GM18502 (cell line): ENCODE measurements around the gene P2RX3.
A peak's percentile ranks its signal among the peaks of the same experiment; 100 is the strongest.
"Not testable (repeated sequence)": the region's sequence is repeated elsewhere in the genome, so short reads cannot be mapped to it uniquely, and the experiment has no call there.

Source experiments
- ATAC-seq: cut with Tn5 transposase; IDR thresholded peaks from one replicate; pipeline ENCODE4 v1.9.1; 2021; ENCODE audit warnings: mild to moderate bottlenecking; ENCODE audit not compliant: unreplicated experiment, poor library complexity

P2RX3 gene

DNA sequence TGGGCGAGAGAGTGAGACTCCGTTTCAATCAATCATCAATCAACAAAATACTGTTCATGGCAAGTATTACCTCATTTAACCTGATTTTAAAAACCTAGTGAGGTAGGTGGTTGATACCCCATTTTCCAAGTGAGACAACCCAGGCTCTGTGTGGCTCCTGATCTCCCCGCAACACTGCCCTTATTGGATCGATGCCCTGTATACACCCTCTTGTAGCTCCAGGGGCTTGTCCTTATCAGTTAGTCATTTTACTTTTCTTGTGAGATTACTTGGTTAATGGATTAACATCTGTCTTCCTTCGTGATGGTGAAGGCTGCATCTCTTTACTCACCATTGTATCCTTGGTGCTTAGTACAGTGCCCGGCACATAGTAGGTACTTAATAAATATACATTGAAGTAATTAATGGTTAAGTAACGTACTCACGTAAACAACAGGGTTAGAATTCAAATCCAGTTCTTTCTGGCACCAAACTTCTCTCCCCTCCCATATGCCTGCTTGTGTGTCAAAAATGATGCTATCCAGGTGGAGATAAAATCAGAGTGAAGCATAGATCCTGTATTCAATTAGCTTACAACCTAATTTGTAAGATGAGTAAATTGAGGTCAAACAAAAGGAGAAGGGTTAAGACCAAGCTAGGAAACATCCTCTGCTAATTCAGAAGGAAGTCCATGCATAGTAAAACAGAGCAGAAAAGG lies 54.1 kb downstream of the P2RX3 start:
- no peak for ATAC-seq

DNA sequence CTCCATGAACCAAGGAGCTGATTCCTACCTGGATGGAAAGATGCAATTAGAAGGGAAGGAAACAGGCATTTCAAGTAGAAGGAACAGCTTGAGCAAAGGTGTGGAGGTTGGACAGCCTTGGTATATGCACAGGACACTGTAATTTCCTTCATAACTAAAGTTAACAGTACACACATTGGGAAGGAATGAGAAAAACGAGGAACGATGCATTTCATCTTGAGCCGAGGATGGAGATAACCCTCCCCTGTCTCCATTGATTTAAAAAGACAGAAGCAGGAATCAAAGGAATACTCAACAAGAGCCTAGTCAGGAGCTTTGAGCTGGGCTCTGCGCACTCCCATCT lies 54.6 kb downstream of the P2RX3 start:
- no peak for ATAC-seq

DNA sequence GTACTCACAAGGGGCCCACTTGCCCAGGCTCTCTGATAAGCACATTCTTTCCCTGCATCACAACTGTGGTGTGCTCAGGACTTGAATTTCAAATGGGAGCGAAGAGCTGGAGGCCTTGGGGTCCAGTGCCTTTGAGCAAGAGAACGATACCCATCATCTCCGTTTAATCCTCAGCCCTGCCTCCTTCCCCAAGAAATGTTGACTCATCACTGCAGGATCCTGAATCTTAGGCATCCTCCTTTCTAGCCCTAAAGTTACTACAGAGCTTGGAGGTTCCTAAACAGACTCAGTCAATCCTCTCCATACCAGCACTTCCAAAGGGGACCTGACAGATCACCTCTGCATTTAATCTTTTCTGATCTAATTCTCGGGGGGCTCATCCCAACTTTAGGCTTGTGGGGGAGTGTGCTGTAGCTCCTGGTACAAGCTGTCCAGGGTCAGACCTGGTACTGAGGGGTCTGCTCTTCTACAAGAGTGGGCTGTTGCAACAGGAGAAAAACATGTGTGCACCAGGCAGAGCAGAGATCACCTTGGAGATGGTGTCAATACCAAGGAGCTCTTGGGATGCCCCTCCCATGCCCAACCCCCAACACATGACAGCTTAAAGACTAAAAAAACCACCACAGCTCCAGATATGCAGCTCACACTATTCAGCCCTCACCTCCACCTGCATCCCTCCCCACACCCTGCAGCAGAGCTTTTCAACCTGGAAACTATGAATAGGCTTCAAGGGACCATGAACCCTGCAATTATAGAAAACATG lies 56.2 kb downstream of the P2RX3 start:
- no peak for ATAC-seq

DNA sequence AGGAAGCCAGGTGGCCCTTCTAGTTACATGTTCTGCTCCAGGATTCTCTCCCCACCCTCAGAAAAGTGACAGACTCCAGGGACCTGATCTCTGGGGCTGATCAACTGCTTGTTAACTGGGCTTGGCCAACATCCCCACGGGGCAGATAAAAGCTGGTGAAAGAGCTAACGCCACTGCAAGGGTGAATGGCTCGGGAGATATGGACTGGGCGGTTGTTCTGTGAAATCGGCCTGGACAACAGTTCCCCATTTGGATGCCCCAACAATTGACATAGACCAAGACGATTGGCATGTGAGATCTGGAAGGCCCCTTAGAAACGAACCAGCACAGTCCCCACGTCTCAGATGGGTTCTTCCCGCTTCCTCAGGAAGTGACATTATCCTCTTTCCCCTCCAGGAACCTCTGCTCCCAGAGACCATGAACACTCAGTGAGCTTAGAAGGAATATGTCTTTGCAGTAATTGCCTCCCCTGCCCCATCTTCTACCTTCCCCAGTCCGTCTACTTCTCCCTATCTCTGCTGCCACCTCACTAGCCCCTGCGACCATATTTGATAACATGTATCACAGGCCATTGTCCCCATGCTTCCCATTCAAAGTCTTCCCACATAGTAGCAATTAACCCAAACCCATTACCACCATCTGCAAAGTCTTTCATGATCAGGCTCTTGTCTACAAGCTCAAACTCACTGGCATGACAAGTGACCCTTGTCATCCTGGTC lies 57.9 kb downstream of the P2RX3 start:
- no peak for ATAC-seq

DNA sequence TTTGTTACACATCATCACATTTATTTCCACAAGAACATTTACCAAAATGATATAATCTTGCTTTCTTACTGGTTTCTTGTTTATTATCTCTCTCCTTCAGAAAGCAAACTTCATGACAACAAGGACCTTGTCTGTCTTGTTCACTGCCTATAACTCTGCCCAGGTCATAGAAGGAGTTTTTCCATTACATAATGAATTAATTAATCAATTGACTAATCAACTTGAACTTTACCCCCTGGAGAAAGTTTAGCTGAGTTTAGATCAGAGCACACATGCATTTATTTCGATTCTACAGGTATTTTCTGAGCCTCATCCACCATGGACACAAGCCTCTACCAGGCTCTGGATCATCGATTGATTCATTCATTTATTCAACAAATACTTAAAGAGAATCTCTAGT lies 58.6 kb downstream of the P2RX3 start:
- ATAC-seq: no peak

DNA sequence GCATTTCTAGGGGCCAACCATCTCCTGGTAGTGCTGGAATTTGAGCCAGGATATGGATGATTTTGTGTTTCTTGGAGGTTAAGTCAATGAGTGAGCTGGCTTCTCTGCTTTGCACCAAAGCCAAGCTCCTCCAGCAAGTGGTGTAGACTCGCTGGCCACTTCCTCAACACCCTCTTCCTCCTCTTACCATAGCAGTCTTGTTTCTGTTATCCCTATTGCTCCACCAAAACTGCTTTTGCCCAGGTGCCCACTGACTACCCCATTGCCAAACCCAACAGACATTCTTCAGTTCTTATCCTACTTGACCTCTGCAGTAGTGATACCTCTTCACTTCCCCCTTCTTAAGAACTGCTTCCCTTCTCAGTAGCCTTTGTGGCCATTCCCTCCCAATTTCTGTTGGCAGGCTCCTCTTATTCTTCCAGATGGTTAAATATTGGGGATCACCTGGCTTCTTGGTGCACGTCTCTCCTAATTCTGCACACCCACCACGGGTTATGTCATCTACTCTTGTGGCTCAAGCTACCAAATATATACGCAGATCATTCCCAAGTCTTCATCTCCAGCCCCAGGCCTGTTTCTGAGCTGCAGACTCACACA lies 59.3 kb downstream of the P2RX3 start:
- no peak for ATAC-seq

DNA sequence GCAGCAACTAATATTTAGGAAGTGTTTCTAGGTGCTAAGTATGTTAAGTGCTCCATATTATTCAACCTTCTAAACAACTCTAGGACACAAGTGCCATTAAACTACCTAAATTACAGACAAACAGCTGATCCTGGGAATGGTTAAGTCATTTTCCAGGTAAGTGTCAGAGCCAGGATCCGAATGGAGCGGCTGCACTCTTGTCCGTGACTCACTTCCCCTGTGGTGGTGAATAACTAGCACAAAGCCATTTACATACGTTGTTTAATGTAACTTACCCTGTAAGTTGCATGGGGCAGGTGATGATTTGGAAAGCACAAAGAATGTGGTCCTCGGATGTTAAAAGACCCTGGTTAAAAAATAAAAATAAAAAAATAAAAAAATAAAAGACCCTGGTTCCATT lies 61.1 kb downstream of the P2RX3 start:
- no peak for ATAC-seq

DNA sequence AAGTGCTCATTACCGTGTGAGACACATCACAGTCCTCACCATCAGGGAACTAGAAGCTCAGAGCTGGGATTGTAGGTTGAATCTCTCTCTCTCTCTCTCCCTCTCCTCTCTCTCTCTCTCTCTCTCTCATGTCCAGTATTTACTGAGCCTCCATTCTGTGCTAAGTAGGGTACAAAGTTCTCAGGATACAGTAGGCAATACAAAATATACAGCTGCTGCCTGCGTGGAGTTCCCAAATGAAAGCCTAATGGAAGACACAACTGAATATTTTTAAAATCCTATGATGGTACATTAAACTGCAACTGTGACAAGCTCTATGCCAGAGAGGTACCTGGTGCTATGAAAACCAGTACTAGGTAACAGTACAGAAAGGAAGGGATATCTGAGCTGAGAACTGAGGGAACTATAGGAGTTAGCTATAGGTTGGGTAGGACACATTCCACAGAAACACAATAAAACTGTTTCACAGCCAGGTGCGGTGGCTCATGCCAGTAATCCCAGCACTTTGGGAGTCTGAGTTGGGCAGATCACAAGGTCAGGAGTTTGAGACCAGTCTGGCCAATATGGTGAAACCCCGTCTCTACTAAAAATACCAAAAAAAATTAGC lies 61.9 kb downstream of the P2RX3 start:
- ATAC-seq: no peak

DNA sequence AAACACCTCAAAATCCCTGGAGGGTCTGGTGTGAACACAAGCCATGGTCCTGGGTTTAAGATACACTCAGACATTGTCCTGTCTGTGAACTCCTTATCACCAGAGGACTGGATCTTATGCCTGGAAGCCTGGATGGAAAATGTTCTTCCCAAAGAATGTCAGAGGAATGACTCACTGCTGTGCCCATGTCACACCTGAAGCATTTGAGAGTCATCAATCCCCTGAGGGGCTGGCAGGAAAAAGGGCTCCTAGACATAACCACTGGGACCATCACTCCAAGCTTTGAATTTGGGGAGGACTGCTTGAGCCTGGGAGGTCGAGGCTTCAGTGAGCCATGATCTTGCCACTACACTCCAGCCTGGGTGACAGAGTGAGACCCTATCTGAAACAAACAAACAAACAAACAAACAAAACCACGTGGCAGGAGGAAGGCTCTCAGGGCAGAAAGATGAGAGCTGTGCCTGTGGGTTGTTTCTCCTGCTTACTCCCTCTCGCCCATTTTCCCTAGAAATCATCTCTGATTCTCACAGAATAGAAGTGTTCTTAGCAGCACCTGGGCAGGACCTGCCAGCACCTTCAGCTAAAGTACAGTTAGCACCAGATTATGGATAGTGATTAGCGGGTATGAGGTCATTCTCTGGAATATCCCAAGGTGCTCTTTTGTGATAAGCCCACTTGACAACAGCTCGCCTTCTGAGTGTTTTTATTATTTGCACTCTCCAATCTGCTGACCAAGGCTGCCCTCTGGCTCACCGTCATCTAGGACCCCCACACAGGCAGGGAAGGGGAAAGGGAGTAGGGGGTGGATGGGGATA lies 64.2 kb downstream of the P2RX3 start:
- ATAC-seq: no peak

DNA sequence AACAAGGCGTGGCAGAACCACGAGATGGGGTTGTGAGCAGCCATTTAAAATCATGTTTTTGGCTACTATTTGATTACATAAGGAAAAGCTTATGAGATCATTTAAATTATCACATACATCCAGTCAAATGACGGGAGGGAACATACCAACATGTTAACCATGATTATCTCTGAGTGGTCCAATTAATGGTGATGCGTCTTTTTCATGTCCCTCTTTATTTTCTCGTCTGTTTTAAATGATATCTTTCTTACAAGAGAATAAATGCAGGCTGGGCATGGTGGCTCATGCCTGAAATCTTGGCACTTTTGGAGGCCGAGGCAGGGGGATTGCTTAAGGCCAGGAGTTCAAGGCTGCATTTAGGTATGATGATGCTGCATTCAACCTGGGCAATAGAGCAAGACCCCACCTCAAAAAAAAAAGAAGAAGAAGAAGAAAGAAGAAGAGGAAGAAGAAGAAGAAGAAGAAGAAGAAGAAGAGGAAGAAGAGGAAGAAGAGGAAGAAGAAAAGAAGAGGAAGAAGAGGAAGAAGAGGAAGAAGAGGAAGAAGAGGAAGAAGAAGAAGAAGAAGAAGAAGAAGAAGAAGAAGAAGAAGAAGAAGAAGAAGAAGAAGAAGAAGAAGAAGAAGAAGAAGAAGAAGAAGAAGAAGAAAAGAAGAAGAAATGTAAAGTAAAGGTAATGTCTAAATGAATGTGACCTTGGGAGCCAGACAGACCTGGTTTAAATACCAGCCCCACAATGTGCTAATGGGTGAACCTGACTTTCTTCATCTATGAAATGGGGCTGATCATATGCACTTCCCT lies 65.0 kb downstream of the P2RX3 start:
- ATAC-seq: not testable (repeated sequence)

DNA sequence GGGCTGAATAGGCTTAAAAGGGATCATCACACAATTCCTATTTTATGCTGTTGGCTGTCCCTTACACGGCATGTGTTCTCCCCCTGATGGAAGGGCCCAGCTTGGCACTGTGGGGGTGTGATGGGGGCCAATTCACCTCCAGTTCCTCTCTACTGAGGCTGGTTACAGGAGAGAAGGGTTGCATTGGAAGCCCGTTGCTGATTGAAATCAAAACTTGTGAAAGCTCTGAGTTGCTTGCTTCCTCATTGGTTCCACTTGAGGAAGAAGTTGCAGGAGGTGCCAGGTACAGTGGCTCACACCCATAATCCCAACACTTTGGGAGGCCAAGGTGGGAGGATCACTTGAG lies 65.6 kb downstream of the P2RX3 start:
- ATAC-seq: peak; percentile 40

DNA sequence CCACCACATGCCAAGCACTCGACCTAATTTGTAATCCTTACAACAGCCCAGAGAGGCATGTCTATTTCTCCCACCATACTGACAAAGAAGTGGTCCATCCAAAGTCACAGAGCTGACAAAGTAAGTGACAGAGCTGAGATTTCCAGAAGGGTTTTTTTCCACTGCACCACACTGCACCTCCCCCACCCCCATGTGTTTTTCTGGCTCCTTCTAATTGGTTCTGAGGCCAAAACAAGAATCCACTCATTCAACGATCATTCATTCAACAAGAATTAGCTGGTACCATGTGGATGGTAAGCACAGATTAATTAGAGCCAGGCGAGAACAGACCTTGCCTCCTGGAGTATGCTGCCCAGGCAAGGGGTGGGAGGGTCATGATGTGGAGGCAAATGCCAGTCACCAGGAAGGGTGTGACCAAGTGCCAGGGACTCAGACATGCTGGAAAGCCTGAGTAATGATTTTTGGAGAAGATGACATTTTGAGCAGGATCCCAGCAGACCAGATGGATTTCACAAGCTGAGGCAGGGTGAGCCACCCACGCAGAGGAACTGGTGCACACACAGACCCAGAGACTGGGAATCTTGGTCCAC lies 67.2 kb downstream of the P2RX3 start:
- no peak for ATAC-seq

DNA sequence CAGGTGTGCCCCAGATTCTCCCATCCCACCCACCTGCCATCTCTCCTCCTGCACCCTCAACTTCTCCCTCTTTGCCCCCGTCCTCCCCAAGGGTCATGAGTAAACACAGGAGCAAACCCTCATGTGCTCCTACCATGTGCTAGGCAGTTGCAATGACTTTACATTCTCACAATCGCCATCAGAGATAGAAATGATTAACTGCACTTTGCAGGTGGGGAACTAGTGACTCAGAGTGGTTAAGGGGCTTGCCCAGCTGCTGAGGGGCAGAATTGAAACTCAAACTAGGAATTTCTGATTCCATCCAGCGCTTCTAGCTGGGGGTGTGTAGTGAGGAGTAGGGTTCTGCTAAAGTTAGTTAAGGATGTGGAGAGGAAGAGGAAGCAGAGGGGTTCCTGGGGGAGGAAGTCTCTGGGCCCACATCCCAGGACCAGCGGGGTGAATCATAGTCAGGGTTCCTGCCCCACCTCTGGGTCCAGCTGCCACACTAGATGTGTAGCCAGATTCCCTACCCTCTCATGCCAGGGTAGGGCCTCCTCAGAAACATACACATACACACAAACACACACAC lies 68.3 kb downstream of the P2RX3 start:
- ATAC-seq: peak; percentile 80

DNA sequence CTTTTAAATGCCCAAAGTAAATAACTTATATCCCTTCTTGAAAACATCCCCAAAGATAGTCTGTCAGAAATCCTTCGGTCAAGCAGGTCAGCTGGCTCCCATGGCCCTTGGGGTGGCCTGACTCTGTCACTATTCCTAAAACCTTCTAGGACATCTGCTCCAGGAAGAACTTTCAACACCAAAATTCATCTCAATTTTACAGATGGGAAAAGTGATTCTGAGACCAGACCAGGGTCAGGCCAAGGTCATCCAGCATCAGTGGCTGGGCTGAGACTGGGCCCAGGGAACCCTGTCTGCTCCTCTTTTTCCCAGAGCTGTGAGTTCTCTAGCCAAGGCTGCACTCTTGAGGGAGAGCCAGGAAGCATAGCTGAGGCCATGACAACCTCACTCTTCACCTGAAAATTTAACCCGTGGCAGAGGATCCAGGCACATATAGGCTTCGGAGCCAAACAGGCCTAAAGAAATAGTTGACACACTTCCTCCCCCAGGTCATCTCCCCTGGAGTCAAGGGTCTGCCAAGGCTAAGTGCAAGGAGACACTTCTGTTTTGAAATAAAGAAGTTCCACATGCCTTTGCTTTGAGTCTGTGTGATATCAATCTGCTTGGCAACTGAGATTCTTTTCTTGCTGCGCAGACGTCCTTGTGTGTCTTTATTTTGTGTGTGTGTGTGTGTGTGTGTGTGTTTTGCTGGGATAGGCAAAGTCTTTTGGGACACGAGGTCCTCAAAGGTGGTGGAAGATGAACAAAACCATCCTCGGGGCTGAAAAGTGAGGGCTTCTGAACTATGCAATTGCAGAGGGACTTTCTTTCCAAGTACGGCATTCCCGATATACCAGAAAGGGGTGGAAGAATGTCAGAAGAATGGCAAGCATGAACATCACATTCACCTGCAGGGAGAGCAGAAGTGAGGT lies 69.1 kb downstream of the P2RX3 start:
- ATAC-seq: no peak

DNA sequence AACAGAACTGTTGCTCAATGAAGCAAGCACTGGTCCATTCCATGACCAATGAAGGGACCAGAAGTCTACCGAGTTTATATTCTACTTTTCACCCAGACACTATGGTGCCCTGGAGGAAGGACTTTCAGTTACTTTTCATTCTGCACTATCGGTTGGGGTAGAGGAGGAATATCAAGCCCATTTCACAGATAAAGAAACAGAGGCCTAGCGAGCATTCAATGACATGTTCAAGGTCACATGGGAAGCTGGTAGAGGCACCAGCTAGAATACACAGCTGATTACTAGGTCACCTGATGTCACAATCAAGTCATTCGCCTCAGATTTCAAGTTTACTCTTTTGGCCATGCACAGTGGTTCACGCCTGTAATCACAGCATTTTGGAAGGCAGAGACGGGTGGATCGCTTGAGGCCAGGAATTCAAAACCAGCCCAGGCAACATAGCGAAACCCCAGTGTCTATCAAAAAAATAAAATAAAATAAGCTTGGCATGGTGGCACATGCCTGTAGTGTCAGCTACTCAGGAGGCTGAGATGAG lies 69.9 kb downstream of the P2RX3 start:
- no peak for ATAC-seq

DNA sequence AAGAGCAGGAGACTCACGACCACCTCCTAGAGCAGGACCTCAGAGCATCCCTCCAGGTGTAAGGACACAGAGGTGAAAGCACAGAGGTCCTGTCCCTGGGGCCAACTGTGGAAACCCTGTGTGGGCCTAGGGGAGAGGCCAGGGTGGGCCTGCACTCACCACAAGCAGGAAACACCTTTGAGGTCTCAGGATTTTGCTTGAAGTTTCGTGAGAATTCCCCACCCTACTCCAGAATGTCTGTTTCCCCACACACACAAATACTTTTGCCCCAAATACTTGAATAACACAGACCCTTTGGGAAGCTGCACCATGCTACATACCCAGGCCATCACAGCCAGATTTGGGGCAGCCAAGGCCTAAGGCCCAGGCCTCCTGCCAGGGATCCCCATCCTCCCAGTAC lies 70.6 kb downstream of the P2RX3 start:
- no peak for ATAC-seq
